Measurements from ENCODE around the gene PBRM1. TPM values are rescaled to one million over a fixed set of nuclear protein-coding genes. Genes with fewer than 3 reads are reported as not detected.

PBRM1 gene
- total and polyA plus RNA-seq, 2 of the 13 experiments (the other 11 are each of a cell fraction or from before 2014, with no cell fraction given), result 10.9 to 33.2 TPM

DNA sequence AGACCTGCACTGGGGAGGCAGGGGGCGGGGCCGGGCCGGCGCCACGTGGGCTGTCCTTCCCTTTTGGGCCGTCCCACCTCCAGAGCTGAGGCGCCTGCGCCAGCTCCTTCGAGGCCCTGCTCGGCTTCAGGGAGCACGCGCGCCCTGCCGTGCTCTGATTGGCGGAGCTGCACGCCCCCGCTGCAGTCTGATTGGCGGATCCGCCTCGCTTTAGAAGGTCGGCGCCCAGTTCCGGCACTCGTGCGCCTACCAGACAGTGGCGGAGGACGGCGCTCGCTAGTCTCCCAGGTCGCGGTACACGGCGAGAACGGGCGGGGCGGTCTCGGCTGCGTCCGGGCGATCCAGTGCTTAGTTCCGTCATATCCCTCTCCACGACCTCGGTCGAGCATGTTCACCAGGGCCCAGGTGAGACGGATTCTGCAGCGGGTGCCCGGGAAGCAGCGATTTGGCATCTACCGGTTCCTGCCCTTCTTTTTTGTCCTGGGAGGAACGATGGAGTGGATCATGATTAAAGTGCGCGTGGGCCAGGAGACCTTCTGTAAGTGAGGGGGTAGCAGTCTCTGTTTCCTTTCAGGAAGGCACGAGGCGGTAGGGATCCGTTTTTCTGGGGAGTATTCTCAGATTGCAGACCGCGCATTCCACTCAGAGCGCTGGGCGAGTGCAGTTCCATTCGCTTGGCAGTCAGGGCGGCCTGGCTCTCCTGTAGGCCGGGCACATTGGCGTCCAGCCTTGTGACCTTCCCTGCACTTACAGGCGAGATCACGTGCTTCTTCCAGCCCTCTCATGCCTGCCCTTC is 149.1 kb downstream of the PBRM1 start, which contains the start of gene UQCC5 (continued):
- TF ChIP-seq ZNF746 (CRISPR knock-in tag; IDR thresholded peaks at IDR 0.05) (peak; percentile 23; the same call in 1 of the 2 replicates), DPF2 (CRISPR knock-in tag; IDR thresholded peaks at IDR 0.05; ENCODE audit: borderline replicate concordance, low read depth) (no peak), ZBTB42 (CRISPR knock-in tag; IDR thresholded peaks at IDR 0.05) (no peak), ESRRA (CRISPR knock-in tag; IDR thresholded peaks at IDR 0.05; ENCODE audit: low read depth) (peak; percentile 47; the same call in 1 of the 2 replicates), ZNF124 (CRISPR knock-in tag; IDR thresholded peaks at IDR 0.05) (no peak; the same call in none of the 2 replicates), NPAS2 (CRISPR knock-in tag; IDR thresholded peaks at IDR 0.05; ENCODE audit: borderline replicate concordance) (no peak), ZNF720 (CRISPR knock-in tag; IDR thresholded peaks at IDR 0.05) (no peak), HDAC6 (IDR thresholded peaks at IDR 0.05; ENCODE audit: low read depth, low read length) (no peak), IKZF4 (CRISPR knock-in tag; IDR thresholded peaks at IDR 0.05; ENCODE audit: borderline replicate concordance, low read depth, not compliant biosample characterization) (peak; percentile 62), NFKB2 (CRISPR knock-in tag; IDR thresholded peaks at IDR 0.05; ENCODE audit: borderline replicate concordance) (peak; percentile 94), SRF (IDR thresholded peaks at IDR 0.05; ENCODE audit: low read depth, low read length) (0 out of 2 replicates have a peak, but pooled peaks have one; percentile 3), ZKSCAN8 (CRISPR knock-in tag; IDR thresholded peaks at IDR 0.05; ENCODE audit: borderline replicate concordance) (peak; percentile 43; the same call in 1 of the 2 replicates), SUZ12 (IDR thresholded peaks at IDR 0.05; ENCODE audit: low read depth, low read length) (no peak), SMC3 (IDR thresholded peaks at IDR 0.05; ENCODE audit: low read length) (no peak), TCF7L2 (IDR thresholded peaks at IDR 0.05; ENCODE audit: low read depth, low read length) (no peak), GATA4 (IDR thresholded peaks at IDR 0.05; ENCODE audit: borderline replicate concordance, low read depth) (peak; percentile 65; the same call in 1 of the 2 replicates), RFXANK (CRISPR knock-in tag; IDR thresholded peaks at IDR 0.05) (no peak)
- TF ChIP-seq, protein P1, sequence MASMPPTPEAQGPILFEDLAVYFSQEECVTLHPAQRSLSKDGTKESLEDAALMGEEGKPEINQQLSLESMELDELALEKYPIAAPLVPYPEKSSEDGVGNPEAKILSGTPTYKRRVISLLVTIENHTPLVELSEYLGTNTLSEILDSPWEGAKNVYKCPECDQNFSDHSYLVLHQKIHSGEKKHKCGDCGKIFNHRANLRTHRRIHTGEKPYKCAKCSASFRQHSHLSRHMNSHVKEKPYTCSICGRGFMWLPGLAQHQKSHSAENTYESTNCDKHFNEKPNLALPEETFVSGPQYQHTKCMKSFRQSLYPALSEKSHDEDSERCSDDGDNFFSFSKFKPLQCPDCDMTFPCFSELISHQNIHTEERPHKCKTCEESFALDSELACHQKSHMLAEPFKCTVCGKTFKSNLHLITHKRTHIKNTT (CRISPR knock-in tag; IDR thresholded peaks at IDR 0.05), result no peak
- TF ChIP-seq, protein P2, sequence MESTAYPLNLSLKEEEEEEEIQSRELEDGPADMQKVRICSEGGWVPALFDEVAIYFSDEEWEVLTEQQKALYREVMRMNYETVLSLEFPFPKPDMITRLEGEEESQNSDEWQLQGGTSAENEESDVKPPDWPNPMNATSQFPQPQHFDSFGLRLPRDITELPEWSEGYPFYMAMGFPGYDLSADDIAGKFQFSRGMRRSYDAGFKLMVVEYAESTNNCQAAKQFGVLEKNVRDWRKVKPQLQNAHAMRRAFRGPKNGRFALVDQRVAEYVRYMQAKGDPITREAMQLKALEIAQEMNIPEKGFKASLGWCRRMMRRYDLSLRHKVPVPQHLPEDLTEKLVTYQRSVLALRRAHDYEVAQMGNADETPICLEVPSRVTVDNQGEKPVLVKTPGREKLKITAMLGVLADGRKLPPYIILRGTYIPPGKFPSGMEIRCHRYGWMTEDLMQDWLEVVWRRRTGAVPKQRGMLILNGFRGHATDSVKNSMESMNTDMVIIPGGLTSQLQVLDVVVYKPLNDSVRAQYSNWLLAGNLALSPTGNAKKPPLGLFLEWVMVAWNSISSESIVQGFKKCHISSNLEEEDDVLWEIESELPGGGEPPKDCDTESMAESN (CRISPR knock-in tag; conservative IDR thresholded peaks at IDR 0.05), result peak; percentile 96
- TF ChIP-seq, protein P3, sequence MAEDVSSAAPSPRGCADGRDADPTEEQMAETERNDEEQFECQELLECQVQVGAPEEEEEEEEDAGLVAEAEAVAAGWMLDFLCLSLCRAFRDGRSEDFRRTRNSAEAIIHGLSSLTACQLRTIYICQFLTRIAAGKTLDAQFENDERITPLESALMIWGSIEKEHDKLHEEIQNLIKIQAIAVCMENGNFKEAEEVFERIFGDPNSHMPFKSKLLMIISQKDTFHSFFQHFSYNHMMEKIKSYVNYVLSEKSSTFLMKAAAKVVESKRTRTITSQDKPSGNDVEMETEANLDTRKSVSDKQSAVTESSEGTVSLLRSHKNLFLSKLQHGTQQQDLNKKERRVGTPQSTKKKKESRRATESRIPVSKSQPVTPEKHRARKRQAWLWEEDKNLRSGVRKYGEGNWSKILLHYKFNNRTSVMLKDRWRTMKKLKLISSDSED (CRISPR knock-in tag; IDR thresholded peaks at IDR 0.05), result no peak
- TF ChIP-seq, protein P4, sequence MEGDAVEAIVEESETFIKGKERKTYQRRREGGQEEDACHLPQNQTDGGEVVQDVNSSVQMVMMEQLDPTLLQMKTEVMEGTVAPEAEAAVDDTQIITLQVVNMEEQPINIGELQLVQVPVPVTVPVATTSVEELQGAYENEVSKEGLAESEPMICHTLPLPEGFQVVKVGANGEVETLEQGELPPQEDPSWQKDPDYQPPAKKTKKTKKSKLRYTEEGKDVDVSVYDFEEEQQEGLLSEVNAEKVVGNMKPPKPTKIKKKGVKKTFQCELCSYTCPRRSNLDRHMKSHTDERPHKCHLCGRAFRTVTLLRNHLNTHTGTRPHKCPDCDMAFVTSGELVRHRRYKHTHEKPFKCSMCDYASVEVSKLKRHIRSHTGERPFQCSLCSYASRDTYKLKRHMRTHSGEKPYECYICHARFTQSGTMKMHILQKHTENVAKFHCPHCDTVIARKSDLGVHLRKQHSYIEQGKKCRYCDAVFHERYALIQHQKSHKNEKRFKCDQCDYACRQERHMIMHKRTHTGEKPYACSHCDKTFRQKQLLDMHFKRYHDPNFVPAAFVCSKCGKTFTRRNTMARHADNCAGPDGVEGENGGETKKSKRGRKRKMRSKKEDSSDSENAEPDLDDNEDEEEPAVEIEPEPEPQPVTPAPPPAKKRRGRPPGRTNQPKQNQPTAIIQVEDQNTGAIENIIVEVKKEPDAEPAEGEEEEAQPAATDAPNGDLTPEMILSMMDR (CRISPR knock-in tag; IDR thresholded peaks at IDR 0.05), result peak; percentile 49
- TF ChIP-seq, protein P5, sequence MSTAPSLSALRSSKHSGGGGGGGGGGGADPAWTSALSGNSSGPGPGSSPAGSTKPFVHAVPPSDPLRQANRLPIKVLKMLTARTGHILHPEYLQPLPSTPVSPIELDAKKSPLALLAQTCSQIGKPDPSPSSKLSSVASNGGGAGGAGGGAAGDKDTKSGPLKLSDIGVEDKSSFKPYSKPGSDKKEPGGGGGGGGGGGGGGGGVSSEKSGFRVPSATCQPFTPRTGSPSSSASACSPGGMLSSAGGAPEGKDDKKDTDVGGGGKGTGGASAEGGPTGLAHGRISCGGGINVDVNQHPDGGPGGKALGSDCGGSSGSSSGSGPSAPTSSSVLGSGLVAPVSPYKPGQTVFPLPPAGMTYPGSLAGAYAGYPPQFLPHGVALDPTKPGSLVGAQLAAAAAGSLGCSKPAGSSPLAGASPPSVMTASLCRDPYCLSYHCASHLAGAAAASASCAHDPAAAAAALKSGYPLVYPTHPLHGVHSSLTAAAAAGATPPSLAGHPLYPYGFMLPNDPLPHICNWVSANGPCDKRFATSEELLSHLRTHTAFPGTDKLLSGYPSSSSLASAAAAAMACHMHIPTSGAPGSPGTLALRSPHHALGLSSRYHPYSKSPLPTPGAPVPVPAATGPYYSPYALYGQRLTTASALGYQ (CRISPR knock-in tag; IDR thresholded peaks at IDR 0.05), result peak; percentile 71
